Measurements from ENCODE around the gene SIK1.
"Not testable (repeated sequence)": the region's sequence is repeated elsewhere in the genome, so short reads cannot be mapped to it uniquely, and the experiment has no call there.

DNA sequence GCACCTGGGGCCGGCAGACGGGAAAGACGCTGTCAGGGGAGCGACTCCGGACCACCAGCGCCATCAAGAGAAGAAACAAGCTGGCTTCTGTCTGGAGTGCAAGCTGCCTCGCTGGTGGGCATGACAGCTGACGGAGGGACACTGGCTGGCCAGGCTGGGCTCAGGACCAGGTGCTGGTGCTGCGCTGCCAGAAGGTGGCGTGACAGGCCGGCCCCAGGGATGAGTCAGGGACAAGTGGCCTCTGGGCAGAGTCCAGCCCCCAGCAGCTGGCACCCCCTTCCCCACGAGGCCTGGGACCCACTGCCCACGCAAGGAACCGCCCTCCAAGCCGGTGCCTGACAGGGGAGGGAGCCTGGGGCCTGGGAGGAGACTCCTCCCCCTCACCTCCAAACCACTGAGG, 7.5 kb downstream of the SIK1 start:
- TF ChIP-seq CTCF (IDR thresholded peaks at IDR 0.05; ENCODE audit: low read depth, low read length); POLR2A (IDR thresholded peaks at IDR 0.05; ENCODE audit: extremely low read depth, insufficient read length); MAX (IDR thresholded peaks at IDR 0.05; ENCODE audit: low read depth, low read length): not testable (repeated sequence)
